Spinal cord (tissue), 10 donors: ENCODE data around the gene GPR3. TPM values are rescaled to one million over a fixed set of nuclear protein-coding genes. Genes with fewer than 3 reads are reported as not detected.

Source experiments
- DNase-seq, 6 donors: peaks; one replicate each; pipeline versions ENCODE4 v3.0.0 to v3.0.0-alpha.2; 2013 to 2015; ENCODE audit warnings: low spot score in 6 of 6, low read depth in 4 of 6
- H3K27ac ChIP-seq: one replicate; pipeline ENCODE4 v1.5.1; 2013; ENCODE audit warnings: low read depth, low read length, control low read depth
- H3K27me3 ChIP-seq: one replicate; pipeline ENCODE4 v1.6.1; 2013; ENCODE audit warnings: low read length; ENCODE audit not compliant: control insufficient read depth, insufficient read depth
- H3K36me3 ChIP-seq: one replicate; pipeline ENCODE4 v1.6.1; 2013; ENCODE audit warnings: low read length; ENCODE audit not compliant: control insufficient read depth, insufficient read depth
- H3K4me1 ChIP-seq: one replicate; pipeline ENCODE4 v1.6.1; 2013; ENCODE audit warnings: low read length; ENCODE audit not compliant: control insufficient read depth, insufficient read depth
- H3K4me3 ChIP-seq: one replicate; pipeline ENCODE4 v1.5.1; 2013; ENCODE audit warnings: low read depth, low read length, control low read depth
- H3K9me3 ChIP-seq: one replicate; pipeline ENCODE4 v1.6.1; 2013; ENCODE audit warnings: low read length; ENCODE audit not compliant: control insufficient read depth, insufficient read depth
- WGBS: methylation state at CpG from one replicate; pipeline ENCODE4 v1.1.5; 2013; ENCODE audit warnings: missing lambda C conversion rate; ENCODE audit not compliant: insufficient coverage; 5-methylcytosine and 5-hydroxymethylcytosine counted together
- polyA plus RNA-seq, 2 donors: library from polyadenylated mRNA; unstranded; fragments of 120-200 nt; gene quantifications; one replicate each; pipeline ENCODE4 v1.2.1, GENCODE V29; 2013; ENCODE audit not compliant: insufficient read length in 2 of 2
- total RNA-seq, 2 donors: library from RNA; depleted of rRNA in 1 of 2; stranded (reverse); fragments of 120-200 nt in 1 of 2; fragments of >200 nt in 1 of 2; gene quantifications; one replicate each; pipeline versions ENCODE4 v1.2.3 to v1.2.4, GENCODE V29; 2013 to 2014
- donor health status: healthy.

GPR3 gene
- total and polyA plus RNA-seq, 4 donors = 0.66 to 3.6 (median 2.4) TPM

GRCh38 chr1:27350663-27351540 lies 41.5 kb upstream of the GPR3 start:
- H3K9me3 ChIP-seq = no peaks in the 10 kb centered on the region
- H3K36me3 ChIP-seq = peaks cover 12% of the 10 kb centered on the region
- DNase-seq = peak in 1 of 6 donors; percentile 48
- H3K27me3 ChIP-seq = peaks cover 37% of the 10 kb centered on the region
- 10% methylated on average over 59 of the region's 62 CpGs for WGBS
- H3K4me3 ChIP-seq = peak overlapping the region; percentile 4
- no peak overlapping the region for H3K27ac ChIP-seq
- peaks cover 28% of the 10 kb centered on the region for H3K4me1 ChIP-seq

GRCh38 chr1:27351541-27352107 lies 40.8 kb upstream of the GPR3 start:
- DNase-seq = no peak
- Histone ChIP-seq H3K27ac (no peak overlapping the region), H3K36me3 (peaks cover 19% of the 10 kb centered on the region), H3K9me3 (no peaks in the 10 kb centered on the region), H3K4me1 (peaks cover 28% of the 10 kb centered on the region), H3K27me3 (peaks cover 41% of the 10 kb centered on the region), H3K4me3 (no peak overlapping the region)
- WGBS = 41% methylated on average over 6 of the region's 8 CpGs

- no peaks in the 10 kb centered on the region for H3K9me3 ChIP-seq
- peaks cover 25% of the 10 kb centered on the region for H3K36me3 ChIP-seq
- H3K27me3 ChIP-seq = peaks cover 48% of the 10 kb centered on the region
- peaks cover 40% of the 10 kb centered on the region for H3K4me1 ChIP-seq
- no peak overlapping the region for H3K4me3 ChIP-seq
- no peak for DNase-seq
- H3K27ac ChIP-seq = no peak overlapping the region
- WGBS = 91% methylated on average over 11 of the region's 13 CpGs
These were observed 39.3 kb upstream of the GPR3 start for GRCh38 chr1:27353166-27353565.

GRCh38 chr1:27353629-27354028 lies 38.8 kb upstream of the GPR3 start:
- DNase-seq = no peak
- Histone ChIP-seq H3K27ac (no peak overlapping the region), H3K4me3 (no peak overlapping the region), H3K9me3 (no peaks in the 10 kb centered on the region), H3K27me3 (peaks cover 50% of the 10 kb centered on the region), H3K36me3 (peaks cover 29% of the 10 kb centered on the region), H3K4me1 (peaks cover 40% of the 10 kb centered on the region)
- WGBS = 90% methylated on average over 2 of the region's 3 CpGs

- Histone ChIP-seq H3K4me3 (no peak overlapping the region), H3K4me1 (peaks cover 39% of the 10 kb centered on the region), H3K36me3 (peaks cover 29% of the 10 kb centered on the region), H3K27me3 (peaks cover 43% of the 10 kb centered on the region), H3K9me3 (no peaks in the 10 kb centered on the region), H3K27ac (no peak overlapping the region)
- WGBS = 94% methylated on average over 4 of the region's 5 CpGs
- no peak for DNase-seq
These were observed 36.7 kb upstream of the GPR3 start for GRCh38 chr1:27355683-27356082.

GRCh38 chr1:27356277-27356618 lies 36.2 kb upstream of the GPR3 start:
- Histone ChIP-seq H3K9me3 (no peaks in the 10 kb centered on the region), H3K27ac (no peak overlapping the region), H3K27me3 (peaks cover 37% of the 10 kb centered on the region), H3K36me3 (peaks cover 32% of the 10 kb centered on the region), H3K4me1 (peaks cover 37% of the 10 kb centered on the region), H3K4me3 (no peak overlapping the region)
- no peak for DNase-seq
- 81% methylated on average over 13 of the region's 13 CpGs for WGBS

- H3K4me3 ChIP-seq = no peak overlapping the region
- peaks cover 33% of the 10 kb centered on the region for H3K4me1 ChIP-seq
- no peaks in the 10 kb centered on the region for H3K9me3 ChIP-seq
- H3K27me3 ChIP-seq = peaks cover 33% of the 10 kb centered on the region
- 69% methylated on average over 35 of the region's 37 CpGs for WGBS
- no peak overlapping the region for H3K27ac ChIP-seq
- DNase-seq = no peak
- peaks cover 35% of the 10 kb centered on the region for H3K36me3 ChIP-seq
These were observed 35.7 kb upstream of the GPR3 start for GRCh38 chr1:27356619-27357280.

GRCh38 chr1:27357281-27358037 lies 35.0 kb upstream of the GPR3 start:
- Histone ChIP-seq H3K9me3 (no peaks in the 10 kb centered on the region), H3K36me3 (peaks cover 35% of the 10 kb centered on the region), H3K4me3 (no peak overlapping the region), H3K4me1 (peaks cover 33% of the 10 kb centered on the region), H3K27ac (no peak overlapping the region), H3K27me3 (peaks cover 33% of the 10 kb centered on the region)
- peak in 2 of 6 donors; percentile 68 to 71 for DNase-seq
- 24% methylated on average over 38 of the region's 40 CpGs for WGBS
